ENCODE data around the gene ST8SIA3.

Gene ST8SIA3

GRCh38 chr18:57352271-57352701 lies at the start of gene ST8SIA3:
Gene ST8SIA3 (plus strand): TSS chr18:57352557. CDS start chr18:57352847, 290 bp downstream.
- no peak for FAIRE-seq

- FAIRE-seq: no peak
These were observed 40.9 kb upstream of the ST8SIA3 start for GRCh38 chr18:57311472-57311871.

- no peak for FAIRE-seq
These were observed 39.8 kb upstream of the ST8SIA3 start for GRCh38 chr18:57312346-57313144.

GRCh38 chr18:57320603-57321002 lies 31.8 kb upstream of the ST8SIA3 start:
- FAIRE-seq: no peak

- FAIRE-seq: no peak
These were observed 26.7 kb upstream of the ST8SIA3 start for GRCh38 chr18:57325491-57326166.

GRCh38 chr18:57326718-57327323 lies 25.5 kb upstream of the ST8SIA3 start:
- FAIRE-seq: no peak

GRCh38 chr18:57328665-57329064 lies 23.7 kb upstream of the ST8SIA3 start:
- FAIRE-seq: no peak

- no peak for FAIRE-seq
These were observed 22.5 kb upstream of the ST8SIA3 start for GRCh38 chr18:57329856-57330255.

GRCh38 chr18:57331718-57332117 lies 20.6 kb upstream of the ST8SIA3 start:
- FAIRE-seq: no peak

- FAIRE-seq: no peak
These were observed 18.4 kb upstream of the ST8SIA3 start for GRCh38 chr18:57333940-57334339.

GRCh38 chr18:57334383-57334782 lies 18.0 kb upstream of the ST8SIA3 start:
- no peak for FAIRE-seq

GRCh38 chr18:57336343-57336742 lies 16.0 kb upstream of the ST8SIA3 start:
- FAIRE-seq: no peak

- no peak for FAIRE-seq
These were observed 14.5 kb upstream of the ST8SIA3 start for GRCh38 chr18:57337890-57338289.

GRCh38 chr18:57343833-57344232 lies 8.5 kb upstream of the ST8SIA3 start:
- FAIRE-seq: no peak

- no peak for FAIRE-seq
These were observed 5.5 kb upstream of the ST8SIA3 start for GRCh38 chr18:57346876-57347275.

GRCh38 chr18:57347784-57348183 lies 4.6 kb upstream of the ST8SIA3 start:
- FAIRE-seq: no peak

GRCh38 chr18:57352761-57353136 lies 392 bp downstream of the ST8SIA3 start:
- FAIRE-seq: no peak

GRCh38 chr18:57353137-57353939 lies 981 bp downstream of the ST8SIA3 start:
- no peak for FAIRE-seq

GRCh38 chr18:57353940-57354461 lies 1.6 kb downstream of the ST8SIA3 start:
- FAIRE-seq: no peak

GRCh38 chr18:57359433-57359832 lies 7.1 kb downstream of the ST8SIA3 start:
- no peak for FAIRE-seq

- no peak for FAIRE-seq
These were observed 10.4 kb downstream of the ST8SIA3 start for GRCh38 chr18:57362714-57363113.

- no peak for FAIRE-seq
These were observed 12.1 kb downstream of the ST8SIA3 start for GRCh38 chr18:57364460-57364859.
